ENCODE data around the gene ABCA3.

The ABCA3 gene

GRCh38 chr16:2350500-2350899 is 10.0 kb upstream of the ABCA3 start:
- no peak for DNase-seq

DNA sequence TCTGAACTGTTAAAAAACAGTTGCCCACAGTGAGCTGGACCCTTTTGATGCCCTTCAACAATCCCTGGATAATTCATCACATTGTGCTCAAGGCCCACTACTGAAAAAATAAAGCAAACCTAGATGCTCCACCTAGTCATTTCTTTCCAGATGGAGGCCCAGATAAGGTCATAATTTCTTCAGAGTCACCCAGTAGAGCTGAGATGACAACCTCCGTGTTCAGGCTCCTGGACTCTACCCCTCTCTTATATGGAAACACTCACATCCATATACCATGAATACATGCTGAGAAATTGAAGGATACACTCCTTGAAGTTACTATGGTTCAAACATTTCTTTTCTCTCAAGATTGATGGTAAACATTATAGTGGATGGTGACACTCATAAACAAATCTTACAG is 2.7 kb upstream of the ABCA3 start:
- no peak for DNase-seq

DNA sequence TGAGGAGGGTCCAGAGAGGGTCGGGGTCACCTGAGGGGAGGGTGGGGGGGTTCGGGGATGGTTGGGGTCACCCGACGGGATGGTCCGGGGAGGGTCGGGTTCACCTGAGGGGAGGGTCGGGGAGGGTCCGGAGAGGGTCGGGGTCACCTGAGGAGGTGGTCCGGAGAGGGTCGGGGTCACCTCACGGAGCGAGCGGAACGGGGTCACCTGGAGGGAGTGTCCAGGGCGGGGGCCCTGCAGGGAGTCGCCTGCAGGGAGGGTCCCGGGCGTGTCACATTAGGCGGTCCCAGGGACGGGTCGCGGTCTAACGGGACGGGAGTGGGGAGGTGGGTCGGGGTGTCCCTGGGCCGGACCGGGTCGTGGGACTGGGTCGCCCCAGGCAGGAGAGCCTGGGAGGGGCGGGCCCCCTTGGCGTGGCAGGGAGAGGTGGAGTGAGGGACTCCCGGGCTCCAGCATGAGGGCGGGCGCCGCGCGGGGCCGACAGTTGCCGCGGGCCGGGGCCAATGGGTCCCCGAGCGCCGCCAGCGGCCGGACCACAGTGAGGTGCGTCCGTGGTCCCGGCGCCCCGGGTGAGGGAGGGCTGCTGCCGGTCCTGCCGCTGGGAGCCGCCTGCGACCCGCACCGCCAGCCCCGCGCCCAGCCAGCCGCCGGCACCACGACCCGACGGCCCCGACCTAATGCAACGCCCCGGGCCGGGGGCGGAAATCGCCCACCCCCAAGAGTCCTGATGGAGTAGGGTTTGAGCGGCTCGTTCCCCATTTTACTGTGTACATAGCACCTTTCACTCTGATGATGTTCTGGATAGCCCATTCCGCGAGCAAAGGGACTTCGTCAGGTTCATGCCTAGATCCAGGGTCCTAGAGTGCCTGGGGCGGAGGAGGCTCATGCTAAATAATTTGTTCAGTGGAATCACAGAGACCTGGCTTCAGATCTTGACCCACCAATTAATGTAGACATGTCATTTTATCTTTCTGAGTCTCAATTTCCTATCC is 1.2 kb upstream of the ABCA3 start:
- DNase-seq: no peak

DNA sequence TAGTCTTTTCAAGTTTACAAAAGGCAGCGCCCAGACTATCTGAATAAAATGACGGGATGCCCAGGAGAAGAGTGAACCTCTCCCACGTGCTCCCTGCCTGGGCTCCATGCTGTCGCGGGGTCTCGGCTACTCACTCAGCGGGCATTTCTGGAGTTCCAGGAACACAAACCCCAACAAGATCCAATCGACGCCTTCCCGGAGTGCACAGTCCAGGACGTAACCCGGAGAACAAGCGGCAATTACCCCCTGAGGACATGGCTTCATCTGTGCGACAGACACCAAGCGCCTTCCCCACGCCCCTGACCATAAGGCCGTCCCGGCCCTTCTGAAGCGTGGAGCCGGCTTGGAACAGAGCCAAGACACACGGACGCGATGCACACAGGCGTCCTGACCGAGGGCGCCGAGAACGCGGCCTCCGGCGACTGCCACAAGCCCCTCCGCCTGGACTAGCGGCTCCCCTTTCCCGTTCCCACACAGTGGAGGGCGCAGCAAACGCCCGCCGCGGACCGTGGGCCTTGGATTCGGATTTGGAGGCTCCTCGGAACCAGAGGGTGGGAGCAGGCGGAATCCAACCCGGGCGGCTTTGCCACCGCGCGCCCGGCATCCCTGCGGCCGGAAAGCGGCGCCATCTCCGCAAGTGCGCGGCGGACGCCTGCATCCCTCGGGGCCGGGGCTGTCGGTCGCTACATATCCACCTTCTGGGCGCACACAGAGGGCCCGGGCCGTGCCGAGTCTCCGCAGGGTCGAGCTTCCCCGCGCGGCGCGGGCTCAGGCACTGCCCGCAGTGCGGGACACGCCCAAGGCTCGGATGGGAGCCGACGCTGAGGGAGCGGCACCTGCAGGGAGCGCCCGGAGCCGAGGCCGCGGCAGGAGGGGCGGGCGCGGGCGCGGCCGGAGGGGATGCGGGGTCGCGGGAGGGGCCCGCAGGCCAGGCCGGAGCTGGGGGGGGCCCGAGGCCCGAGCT is 725 bp downstream of the ABCA3 start:
- DNase-seq: peak; percentile 63

- DNase-seq: no peak
These were observed 2.9 kb downstream of the ABCA3 start for GRCh38 chr16:2337431-2338296.

DNA sequence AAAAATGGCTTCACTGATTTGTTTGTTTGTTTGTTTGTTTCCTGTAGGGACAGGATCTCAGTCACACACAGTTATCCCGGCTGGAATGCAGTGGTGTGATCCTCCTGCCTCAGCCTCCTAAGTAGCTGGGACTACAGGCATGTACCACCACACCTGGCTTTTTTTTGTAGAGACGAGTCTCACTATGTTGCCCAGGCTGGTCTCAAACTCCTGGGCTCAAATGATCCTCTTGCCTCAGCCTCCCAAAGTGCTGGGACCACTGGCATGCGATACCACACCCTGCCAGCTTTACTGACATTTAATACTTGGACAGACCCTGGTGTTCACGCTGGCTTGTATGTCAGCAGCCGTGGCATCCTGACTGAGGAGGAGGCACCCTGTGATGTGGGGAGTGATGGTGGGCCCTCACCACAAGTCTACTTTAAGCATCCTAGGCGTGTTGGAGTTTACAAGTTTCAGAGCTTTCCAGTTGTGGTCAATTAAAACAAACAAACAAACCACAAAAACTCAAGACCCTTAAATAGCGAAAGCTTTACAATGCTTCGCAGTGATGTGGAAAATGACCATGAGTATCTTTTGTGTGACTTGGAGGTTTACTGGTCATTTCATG is 5.1 kb downstream of the ABCA3 start:
- DNase-seq: no peak

- no peak for DNase-seq
These were observed 6.7 kb downstream of the ABCA3 start for GRCh38 chr16:2333772-2334379.

GRCh38 chr16:2333231-2333630 is 7.3 kb downstream of the ABCA3 start:
- DNase-seq: no peak

GRCh38 chr16:2331931-2332267 is 8.6 kb downstream of the ABCA3 start:
- no peak for DNase-seq

GRCh38 chr16:2331199-2331930 is 9.2 kb downstream of the ABCA3 start:
- no peak for DNase-seq

DNA sequence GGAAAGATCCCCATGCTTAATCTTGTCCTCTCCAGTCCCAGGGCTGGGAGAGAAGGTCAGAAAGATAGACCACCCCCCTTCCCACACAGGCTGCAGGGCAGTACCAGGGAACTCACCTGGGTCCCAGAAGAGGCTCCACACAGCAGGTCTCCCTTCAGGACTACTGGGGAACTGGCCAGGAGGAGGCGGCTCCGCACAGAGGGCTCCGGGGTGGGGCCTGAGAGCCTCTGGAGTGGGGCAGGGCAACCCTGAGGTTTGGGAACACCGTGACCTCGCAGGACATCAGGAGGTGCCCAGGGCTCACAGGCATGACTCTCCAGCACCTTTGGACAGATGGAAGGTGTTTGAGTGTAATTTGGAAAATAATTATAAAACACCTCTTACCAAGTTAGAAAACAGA is 11.0 kb downstream of the ABCA3 start:
- no peak for DNase-seq

DNA sequence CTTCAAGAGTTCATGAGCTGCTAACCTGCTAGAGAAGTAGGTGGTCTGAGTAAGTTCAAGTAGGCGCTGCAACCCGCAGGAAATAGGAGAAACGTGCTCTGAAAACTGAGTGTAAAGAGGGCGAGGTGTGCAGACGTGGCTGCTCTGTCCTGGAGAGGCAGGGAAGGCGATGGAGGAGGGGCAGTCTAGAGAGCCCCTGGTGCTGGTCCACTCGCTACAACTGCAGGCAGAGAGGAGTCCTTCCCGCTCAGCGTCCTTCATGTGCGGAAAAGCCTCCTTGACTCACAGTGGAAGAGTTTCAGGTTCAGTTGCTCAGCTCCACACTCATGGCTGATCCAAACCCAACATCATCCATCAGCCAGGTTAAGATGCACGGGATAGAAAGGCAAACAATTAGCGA is 12.1 kb downstream of the ABCA3 start:
- DNase-seq: no peak

GRCh38 chr16:2326191-2326590 is 14.3 kb downstream of the ABCA3 start:
- DNase-seq: no peak

DNA sequence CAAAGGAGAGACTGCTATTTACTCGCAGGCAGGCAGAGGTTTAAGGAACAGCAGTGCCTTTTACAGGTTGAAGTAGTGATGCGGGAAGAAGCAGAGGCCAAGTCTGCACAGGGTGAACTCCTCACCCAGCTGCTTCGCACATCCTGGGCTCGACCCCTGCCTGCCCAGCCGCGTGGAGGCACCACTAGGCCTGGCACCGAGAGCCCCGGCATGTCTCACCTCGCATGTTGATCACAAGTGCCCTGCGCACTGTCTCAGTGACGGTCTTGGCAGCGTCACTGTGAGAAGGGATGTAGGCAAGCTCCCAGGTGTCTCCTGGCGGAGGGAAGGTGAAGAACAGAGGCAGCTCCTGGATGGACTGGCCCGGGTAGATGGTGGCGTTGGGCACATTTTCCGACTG is 14.7 kb downstream of the ABCA3 start:
- no peak for DNase-seq

GRCh38 chr16:2325181-2325580 is 15.3 kb downstream of the ABCA3 start:
- no peak for DNase-seq

DNA sequence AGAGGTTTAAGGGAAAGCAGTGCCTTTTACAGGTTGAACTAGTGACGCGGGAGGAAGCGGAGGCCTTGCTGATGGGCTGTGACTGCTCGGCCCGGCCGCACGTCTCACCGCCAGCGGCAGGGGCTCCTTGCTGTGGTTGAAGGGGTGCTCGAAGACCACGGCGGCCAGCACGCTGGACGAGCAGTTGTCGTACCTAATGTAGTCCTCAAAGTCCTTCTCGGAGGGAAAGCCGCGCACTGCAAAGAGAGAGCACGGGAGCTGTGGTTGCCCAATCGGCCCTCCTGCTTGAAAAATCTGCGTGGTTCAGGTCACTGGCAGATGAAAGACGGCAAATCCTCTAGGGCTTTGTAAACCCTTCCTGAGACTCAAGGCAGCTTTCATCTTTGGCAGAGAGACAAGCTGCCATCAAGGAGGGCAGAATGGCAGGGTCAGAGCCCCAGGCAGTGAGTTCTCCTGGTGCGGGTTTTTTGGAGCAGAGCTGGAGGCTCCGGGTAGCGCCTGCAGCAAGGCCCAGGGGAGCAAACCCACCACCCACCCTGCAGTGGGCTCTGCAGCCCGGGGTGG is 16.1 kb downstream of the ABCA3 start:
- no peak for DNase-seq

- DNase-seq: no peak
These were observed 16.8 kb downstream of the ABCA3 start for GRCh38 chr16:2323701-2324100.

DNA sequence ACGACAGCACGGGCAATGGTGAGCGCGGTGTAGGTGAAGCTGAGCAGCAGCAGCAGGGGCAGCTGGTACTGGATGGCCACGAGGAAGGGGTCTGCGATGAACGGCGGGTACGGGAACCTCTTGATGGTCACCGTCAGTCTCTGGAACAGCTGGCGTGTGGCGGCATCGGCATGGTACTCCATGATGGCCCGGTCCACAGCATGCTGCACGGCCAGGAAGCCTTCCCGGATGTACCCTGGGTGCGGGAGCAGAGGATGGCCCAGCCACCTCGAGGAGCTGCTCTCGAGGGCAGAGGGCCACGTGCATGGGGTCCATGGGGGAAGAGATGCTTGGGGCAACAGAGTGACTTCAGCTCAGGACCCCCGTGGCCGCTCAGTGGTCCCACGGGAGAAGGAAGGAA is 20.9 kb downstream of the ABCA3 start:
- no peak for DNase-seq

- DNase-seq: no peak
These were observed 23.1 kb downstream of the ABCA3 start for GRCh38 chr16:2317231-2318020.

Measured in SHP77 treated with DMSO at 0.1 percent for 48 hours (cell line).